K562 (cell line): ENCODE data around the gene ALG13. TPM values are rescaled to one million over a fixed set of nuclear protein-coding genes. Genes with fewer than 3 reads are reported as not detected.

ENCODE experiments used
- BRCA1 ChIP-seq, 2 experiments: fragments of 450-650 bp in 1 of 2; sonication (generic) in 1 of 2; formaldehyde crosslinking in 1 of 2; IDR thresholded peaks; 2 replicates each; pipeline versions ENCODE4 v1.5.0 to v1.6.1; 2017 to 2020; ENCODE audit warnings: mild to moderate bottlenecking in 1 of 2, missing genetic modification reagents in 1 of 2
- DIDO1 ChIP-seq: fragments of 450-650 bp; IDR thresholded peaks from 2 replicates; pipeline ENCODE4 v1.6.1; 2016; ENCODE audit warnings: low read depth, missing biosample characterization, missing genetic modification characterization
- E2F3 ChIP-seq: fragments of 250-450 bp; sonication (Bioruptor Pico); IDR thresholded peaks from 2 replicates; pipeline ENCODE4 v1.4.0; 2020; ENCODE audit warnings: mild to moderate bottlenecking
- EP300 ChIP-seq: IDR thresholded peaks from 2 replicates; pipeline ENCODE4 v1.6.1; 2012; ENCODE audit warnings: low read length, improper control_type of control experiment
- ESRRB ChIP-seq: fragments of 250-450 bp; sonication (Bioruptor Pico); IDR thresholded peaks from 2 replicates; pipeline ENCODE4 v1.5.0; 2020; ENCODE audit warnings: mild to moderate bottlenecking, moderate library complexity, borderline replicate concordance
- FOXK1 ChIP-seq: sonication (generic); formaldehyde crosslinking; IDR thresholded peaks from 2 replicates; pipeline ENCODE4 v1.8.0; 2022; ENCODE audit warnings: missing genetic modification reagents, mild to moderate bottlenecking, borderline replicate concordance
- GABPB1 ChIP-seq: sonication (generic); formaldehyde crosslinking; IDR thresholded peaks from 2 replicates; pipeline ENCODE4 v1.8.0; 2022; ENCODE audit warnings: mild to moderate bottlenecking, missing genetic modification reagents
- HDGF ChIP-seq: fragments of 450-650 bp; IDR thresholded peaks from 2 replicates; pipeline ENCODE4 v1.6.1; 2016
- NCOR1 ChIP-seq: fragments of 450-650 bp; IDR thresholded peaks from 2 replicates; pipeline ENCODE4 v1.6.1; 2016; ENCODE audit warnings: mild to moderate bottlenecking, moderate library complexity
- NR1H2 ChIP-seq: sonication (generic); formaldehyde crosslinking; IDR thresholded peaks from 2 replicates; pipeline ENCODE4 v1.4.0; 2020; ENCODE audit warnings: mild to moderate bottlenecking, missing genetic modification reagents
- TBP ChIP-seq: optimal IDR thresholded peaks from 2 replicates; pipeline ENCODE3; 2011; ENCODE audit warnings: low read depth, low read length, improper control_type of control experiment
- TEAD2 ChIP-seq: fragments of 450-650 bp; IDR thresholded peaks from 2 replicates; pipeline ENCODE4 v1.6.1; 2016; ENCODE audit warnings: missing genetic modification characterization, control low read depth, missing compliant biosample characterization
- XRCC5 ChIP-seq: fragments of 200-400 bp; formaldehyde crosslinking; IDR thresholded peaks from 2 replicates; pipeline ENCODE4 v1.6.1; 2017; ENCODE audit warnings: low read depth, mild to moderate bottlenecking, low read length
- ZNF408 ChIP-seq: fragments of 250-450 bp; sonication (Bioruptor Pico); IDR thresholded peaks from 2 replicates; pipeline ENCODE4 v1.4.0; 2020; ENCODE audit warnings: low read depth, mild to moderate bottlenecking, moderate library complexity
- ZNF717 ChIP-seq: fragments of 250-450 bp; sonication (Bioruptor Pico); IDR thresholded peaks from 2 replicates; pipeline ENCODE4 v1.5.0; 2021
- ZNF780A ChIP-seq: fragments of 250-450 bp; sonication (Bioruptor Pico); IDR thresholded peaks from 2 replicates; pipeline ENCODE4 v1.5.0; 2021; ENCODE audit warnings: mild to moderate bottlenecking
- polyA plus RNA-seq, 8 experiments: library from polyadenylated mRNA; depleted of rRNA in 4 of 8; stranded (reverse) in 5 of 8; unstranded in 3 of 8; fragments of >200 nt; fragmentation: Nextera tagmentation in 2 of 8; fragmentation: Illumina TruSeq in 1 of 8; extraction: Ambion mirVana in 2 of 8; extraction: Trizol in 1 of 8; gene quantifications; 2 replicates each; pipeline versions ENCODE4 v1.2.1 to v1.2.3, GENCODE V29; 2011 to 2014; ENCODE audit warnings: inconsistent platforms in 1 of 8, missing spikeins in 1 of 8
- total RNA-seq, 7 experiments: library from RNA; depleted of rRNA in 6 of 7; stranded (reverse); fragments of >200 nt in 6 of 7; fragmentation: Illumina TruSeq in 2 of 7; extraction: Trizol in 2 of 7; gene quantifications; 2 replicates each; pipeline versions ENCODE4 v1.2.1 to v1.2.3, GENCODE V29; 2011 to 2021; ENCODE audit warnings: low replicate concordance in 1 of 7
- TF ChIP-seq, protein P1 (sequence below): sonication (generic); formaldehyde crosslinking; IDR thresholded peaks from 2 replicates; pipeline ENCODE4 v1.8.0; 2023; ENCODE audit warnings: mild to moderate bottlenecking, missing genetic modification reagents
- TF ChIP-seq, protein P2 (sequence below), 2 experiments: IDR thresholded peaks; 2 replicates each; pipeline ENCODE4 v1.6.1; 2011; ENCODE audit warnings: borderline replicate concordance in 1 of 2, control low read depth in 1 of 2, low read depth in 1 of 2, low read length in 1 of 2, mild to moderate bottlenecking in 1 of 2, mixed read lengths in 1 of 2, moderate library complexity in 1 of 2; ENCODE audit not compliant: insufficient read depth in 1 of 2, insufficient read length in 1 of 2, poor library complexity in 1 of 2, severe bottlenecking in 1 of 2; ENCODE audit errors: extremely low read depth in 1 of 2
- TF ChIP-seq, protein P3 (sequence below): fragments of 250-450 bp; sonication (Bioruptor Pico); IDR thresholded peaks from 2 replicates; pipeline ENCODE4 v1.5.0; 2021
- TF ChIP-seq, protein P4 (sequence below): sonication (generic); formaldehyde crosslinking; IDR thresholded peaks from 2 replicates; pipeline ENCODE4 v1.8.0; 2022; ENCODE audit warnings: missing genetic modification reagents, mild to moderate bottlenecking, moderate library complexity, borderline replicate concordance

Gene ALG13
- total and polyA plus RNA-seq, 9 of the 15 experiments (the other 6 are each of a cell fraction or from before 2014, with no cell fraction given): 40.3 to 117 (median 68.2) TPM

DNA sequence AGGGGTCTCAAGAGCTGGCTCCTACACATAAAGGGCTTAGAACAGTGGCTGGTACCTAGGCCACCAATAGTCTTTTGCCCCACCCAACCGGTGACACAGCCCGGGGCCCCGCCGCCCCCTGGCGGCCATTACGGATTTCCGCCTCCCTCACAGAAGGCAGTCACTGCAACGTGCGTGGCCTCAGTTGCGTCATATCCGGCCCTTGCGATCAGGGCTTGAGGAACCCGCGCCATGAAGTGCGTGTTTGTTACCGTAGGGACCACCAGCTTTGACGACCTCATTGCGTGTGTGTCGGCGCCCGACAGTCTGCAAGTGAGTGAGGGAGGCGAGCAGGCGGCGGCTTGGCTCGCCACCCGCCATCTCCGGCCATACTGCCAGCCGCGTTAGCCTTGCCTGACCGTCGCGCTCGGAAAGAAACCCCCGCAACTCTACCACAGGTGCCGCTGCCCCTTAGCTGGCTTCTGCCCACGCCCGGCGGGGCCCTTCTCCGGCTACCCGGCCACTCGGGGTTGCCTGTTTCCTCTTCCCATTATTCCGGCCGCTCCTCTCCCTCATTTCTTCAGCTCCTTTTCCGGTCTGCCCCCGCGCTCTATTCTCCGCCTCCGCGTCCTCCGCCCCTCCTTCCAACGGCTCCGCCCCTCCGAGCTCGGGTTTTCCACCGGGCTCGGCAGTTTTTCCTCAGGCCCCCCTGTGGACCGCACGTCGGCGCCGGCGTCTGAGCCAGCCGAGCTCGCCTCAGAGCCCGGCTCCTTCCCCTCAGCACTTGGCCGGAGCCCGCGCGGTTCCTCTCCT is at the start of gene ALG13 (continued):
- TF ChIP-seq, protein P1, sequence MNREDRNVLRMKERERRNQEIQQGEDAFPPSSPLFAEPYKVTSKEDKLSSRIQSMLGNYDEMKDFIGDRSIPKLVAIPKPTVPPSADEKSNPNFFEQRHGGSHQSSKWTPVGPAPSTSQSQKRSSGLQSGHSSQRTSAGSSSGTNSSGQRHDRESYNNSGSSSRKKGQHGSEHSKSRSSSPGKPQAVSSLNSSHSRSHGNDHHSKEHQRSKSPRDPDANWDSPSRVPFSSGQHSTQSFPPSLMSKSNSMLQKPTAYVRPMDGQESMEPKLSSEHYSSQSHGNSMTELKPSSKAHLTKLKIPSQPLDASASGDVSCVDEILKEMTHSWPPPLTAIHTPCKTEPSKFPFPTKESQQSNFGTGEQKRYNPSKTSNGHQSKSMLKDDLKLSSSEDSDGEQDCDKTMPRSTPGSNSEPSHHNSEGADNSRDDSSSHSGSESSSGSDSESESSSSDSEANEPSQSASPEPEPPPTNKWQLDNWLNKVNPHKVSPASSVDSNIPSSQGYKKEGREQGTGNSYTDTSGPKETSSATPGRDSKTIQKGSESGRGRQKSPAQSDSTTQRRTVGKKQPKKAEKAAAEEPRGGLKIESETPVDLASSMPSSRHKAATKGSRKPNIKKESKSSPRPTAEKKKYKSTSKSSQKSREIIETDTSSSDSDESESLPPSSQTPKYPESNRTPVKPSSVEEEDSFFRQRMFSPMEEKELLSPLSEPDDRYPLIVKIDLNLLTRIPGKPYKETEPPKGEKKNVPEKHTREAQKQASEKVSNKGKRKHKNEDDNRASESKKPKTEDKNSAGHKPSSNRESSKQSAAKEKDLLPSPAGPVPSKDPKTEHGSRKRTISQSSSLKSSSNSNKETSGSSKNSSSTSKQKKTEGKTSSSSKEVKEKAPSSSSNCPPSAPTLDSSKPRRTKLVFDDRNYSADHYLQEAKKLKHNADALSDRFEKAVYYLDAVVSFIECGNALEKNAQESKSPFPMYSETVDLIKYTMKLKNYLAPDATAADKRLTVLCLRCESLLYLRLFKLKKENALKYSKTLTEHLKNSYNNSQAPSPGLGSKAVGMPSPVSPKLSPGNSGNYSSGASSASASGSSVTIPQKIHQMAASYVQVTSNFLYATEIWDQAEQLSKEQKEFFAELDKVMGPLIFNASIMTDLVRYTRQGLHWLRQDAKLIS: 0 out of 2 replicates have a peak, but pooled peaks have one; percentile 46
- TF ChIP-seq ZNF780A (CRISPR knock-in tag): no peak
- TF ChIP-seq ESRRB (CRISPR knock-in tag): no peak
- TF ChIP-seq, protein P2, sequence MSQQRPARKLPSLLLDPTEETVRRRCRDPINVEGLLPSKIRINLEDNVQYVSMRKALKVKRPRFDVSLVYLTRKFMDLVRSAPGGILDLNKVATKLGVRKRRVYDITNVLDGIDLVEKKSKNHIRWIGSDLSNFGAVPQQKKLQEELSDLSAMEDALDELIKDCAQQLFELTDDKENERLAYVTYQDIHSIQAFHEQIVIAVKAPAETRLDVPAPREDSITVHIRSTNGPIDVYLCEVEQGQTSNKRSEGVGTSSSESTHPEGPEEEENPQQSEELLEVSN (IDR thresholded peaks at IDR 0.05; ENCODE audit: borderline replicate concordance in 1 of 2, extremely low read depth in 1 of 2, insufficient read depth in 1 of 2, insufficient read length in 1 of 2, low read depth in 1 of 2, low read length in 1 of 2, poor library complexity in 1 of 2, severe bottlenecking in 1 of 2): peak; percentile 59 to 84
- TF ChIP-seq E2F3 (CRISPR knock-in tag): no peak
- peak; percentile 25; the same call in 1 of the 2 replicates for TF ChIP-seq NCOR1
- TF ChIP-seq BRCA1 (IDR thresholded peaks at IDR 0.05): no peak
- no peak for TF ChIP-seq BRCA1 (CRISPR knock-in tag; IDR thresholded peaks at IDR 0.05)
- no peak for TF ChIP-seq ZNF717
- no peak for TF ChIP-seq EP300
- TF ChIP-seq HDGF: no peak
- no peak for TF ChIP-seq ZNF408
- peak; percentile 63 for TF ChIP-seq TBP
- no peak for TF ChIP-seq DIDO1 (tag)
- TF ChIP-seq, protein P3, sequence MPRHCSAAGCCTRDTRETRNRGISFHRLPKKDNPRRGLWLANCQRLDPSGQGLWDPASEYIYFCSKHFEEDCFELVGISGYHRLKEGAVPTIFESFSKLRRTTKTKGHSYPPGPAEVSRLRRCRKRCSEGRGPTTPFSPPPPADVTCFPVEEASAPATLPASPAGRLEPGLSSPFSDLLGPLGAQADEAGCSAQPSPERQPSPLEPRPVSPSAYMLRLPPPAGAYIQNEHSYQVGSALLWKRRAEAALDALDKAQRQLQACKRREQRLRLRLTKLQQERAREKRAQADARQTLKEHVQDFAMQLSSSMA (CRISPR knock-in tag): no peak
- TF ChIP-seq NR1H2 (CRISPR knock-in tag): no peak
- no peak for TF ChIP-seq XRCC5
- peak; percentile 97 for TF ChIP-seq GABPB1
- TF ChIP-seq, protein P4, sequence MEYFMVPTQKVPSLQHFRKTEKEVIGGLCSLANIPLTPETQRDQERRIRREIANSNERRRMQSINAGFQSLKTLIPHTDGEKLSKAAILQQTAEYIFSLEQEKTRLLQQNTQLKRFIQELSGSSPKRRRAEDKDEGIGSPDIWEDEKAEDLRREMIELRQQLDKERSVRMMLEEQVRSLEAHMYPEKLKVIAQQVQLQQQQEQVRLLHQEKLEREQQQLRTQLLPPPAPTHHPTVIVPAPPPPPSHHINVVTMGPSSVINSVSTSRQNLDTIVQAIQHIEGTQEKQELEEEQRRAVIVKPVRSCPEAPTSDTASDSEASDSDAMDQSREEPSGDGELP: peak; percentile 57
- TF ChIP-seq FOXK1: no peak
- no peak for TF ChIP-seq TEAD2 (tag)
